Natural killer cell (primary cell): Measurements from ENCODE around the gene GNAS-AS1. TPM values are rescaled to one million over a fixed set of nuclear protein-coding genes. Genes with fewer than 3 reads are reported as not detected.

Experiments used
- ATAC-seq, 3 donors: fragments of 150-1000 bp in 2 of 3; fragments of 200-7000 bp in 1 of 3; cut with Tn5 transposase; 1 replicate in 1 of 3; 2 replicates in 2 of 3; pipeline ENCODE4 v1.10.0; 2021; ENCODE audit warnings: mild to moderate bottlenecking in 2 of 3, moderate library complexity in 2 of 3
- DNase-seq, 2 donors: peaks; one replicate each; pipeline versions ENCODE4 v3.0.0 to v3.0.0-alpha.2; 2013 to 2021; ENCODE audit warnings: mixed read lengths in 1 of 2
- H3K27ac ChIP-seq: one replicate; pipeline ENCODE4 v1.5.1; 2013; ENCODE audit warnings: mild to moderate bottlenecking, low read length
- H3K27me3 ChIP-seq: one replicate; pipeline ENCODE4 v1.6.1; 2013; ENCODE audit warnings: low read length; ENCODE audit not compliant: control insufficient read depth, insufficient read depth
- H3K36me3 ChIP-seq: one replicate; pipeline ENCODE4 v1.6.1; 2013; ENCODE audit warnings: low read length; ENCODE audit not compliant: control insufficient read depth, insufficient read depth
- H3K4me1 ChIP-seq: one replicate; pipeline ENCODE4 v1.6.1; 2013; ENCODE audit warnings: low read length; ENCODE audit not compliant: control insufficient read depth, insufficient read depth
- H3K4me3 ChIP-seq: one replicate; pipeline ENCODE4 v1.5.1; 2013; ENCODE audit warnings: low read length
- H3K9me3 ChIP-seq: one replicate; pipeline ENCODE4 v1.6.1; 2013; ENCODE audit warnings: low read length; ENCODE audit not compliant: control insufficient read depth, insufficient read depth
- H3K27ac Mint-ChIP-seq, 2 donors: one replicate each; pipeline ENCODE4 v1.8.0; 2022; ENCODE audit warnings: mild to moderate bottlenecking in 2 of 2, mixed read lengths in 2 of 2, moderate library complexity in 1 of 2
- H3K27me3 Mint-ChIP-seq, 2 donors: one replicate each; pipeline ENCODE4 v1.8.0; 2022; ENCODE audit warnings: low read depth in 2 of 2, mixed read lengths in 2 of 2
- H3K36me3 Mint-ChIP-seq: one replicate; pipeline ENCODE4 v1.8.0; 2022; ENCODE audit warnings: mixed read lengths
- H3K4me1 Mint-ChIP-seq, 2 donors: one replicate each; pipeline ENCODE4 v1.8.0; 2022; ENCODE audit warnings: mixed read lengths in 2 of 2
- H3K4me3 Mint-ChIP-seq: one replicate; pipeline ENCODE4 v1.8.0; 2022; ENCODE audit warnings: mild to moderate bottlenecking, moderate library complexity, mixed read lengths
- H3K9me3 Mint-ChIP-seq, 2 donors: one replicate each; pipeline ENCODE4 v1.8.0; 2022; ENCODE audit warnings: mixed read lengths in 2 of 2
- CTCF ChIP-seq: fragments of 200-600 bp; IDR thresholded peaks from one replicate; pipeline ENCODE4 v1.8.0; 2022; ENCODE audit warnings: antibody characterized with exemption
- WGBS: methylation state at CpG from one replicate; pipeline ENCODE4 v1.1.7; 2013; ENCODE audit warnings: missing lambda C conversion rate; ENCODE audit not compliant: insufficient coverage; 5-methylcytosine and 5-hydroxymethylcytosine counted together
- intact Hi-C: fragments of 100-400 bp; cut with micrococcal nuclease; formaldehyde crosslinking; loops from one replicate; pipeline ENCODE4 v1.14.2; 2022
- total RNA-seq, 4 donors: library from RNA; stranded (reverse); fragments of 120-200 nt in 1 of 4; gene quantifications; one replicate each; pipeline versions ENCODE4 v1.2.3 to v1.2.4, GENCODE V29; 2013 to 2022

The GNAS-AS1 gene
- total RNA-seq, 3 donors from 2014 or later (not counting 1 experiment from before 2014, with no cell fraction given): 0.60 to 0.66 TPM; not detected in 1

DNA sequence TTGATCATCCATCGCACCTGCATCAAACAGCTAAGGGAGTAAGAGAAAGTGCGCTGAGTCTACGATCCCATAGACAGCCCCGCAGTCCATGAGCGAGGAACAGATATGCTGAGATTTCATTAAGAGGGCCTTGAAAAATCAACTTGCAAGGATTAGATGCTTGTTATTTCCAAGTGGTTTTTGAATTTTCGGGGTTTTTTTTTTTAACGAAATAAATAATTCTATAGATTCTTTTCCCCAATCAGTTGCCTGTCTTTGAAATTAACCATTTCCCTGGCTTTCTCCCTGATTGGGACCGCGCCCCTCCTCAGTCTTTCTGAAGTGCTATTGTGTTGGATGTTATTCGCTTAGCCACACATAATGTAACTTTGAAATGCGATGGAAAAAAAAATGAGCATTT, 48.6 kb downstream of the GNAS-AS1 start:
- Mint-ChIP-seq H3K27ac (no peak overlapping the region), H3K4me3 (no peak overlapping the region), H3K27me3 (peaks cover 8% of the 10 kb centered on the region in 2 donors), H3K4me1 (no peaks in the 10 kb centered on the region), H3K36me3 (no peaks in the 10 kb centered on the region), H3K9me3 (no peaks in the 10 kb centered on the region)
- intact Hi-C loops: no loop called here
- no peak overlapping the region for H3K4me3 ChIP-seq
- H3K36me3 ChIP-seq: no peaks in the 10 kb centered on the region
- ATAC-seq (no peak), DNase-seq (no peak)
- no peak for TF ChIP-seq CTCF
- H3K9me3 ChIP-seq: no peaks in the 10 kb centered on the region
- H3K4me1 ChIP-seq: no peaks in the 10 kb centered on the region
- no peaks in the 10 kb centered on the region for H3K27me3 ChIP-seq
- WGBS: 93% methylated on average over 9 of the region's 11 CpGs
- H3K27ac ChIP-seq: no peak overlapping the region

DNA sequence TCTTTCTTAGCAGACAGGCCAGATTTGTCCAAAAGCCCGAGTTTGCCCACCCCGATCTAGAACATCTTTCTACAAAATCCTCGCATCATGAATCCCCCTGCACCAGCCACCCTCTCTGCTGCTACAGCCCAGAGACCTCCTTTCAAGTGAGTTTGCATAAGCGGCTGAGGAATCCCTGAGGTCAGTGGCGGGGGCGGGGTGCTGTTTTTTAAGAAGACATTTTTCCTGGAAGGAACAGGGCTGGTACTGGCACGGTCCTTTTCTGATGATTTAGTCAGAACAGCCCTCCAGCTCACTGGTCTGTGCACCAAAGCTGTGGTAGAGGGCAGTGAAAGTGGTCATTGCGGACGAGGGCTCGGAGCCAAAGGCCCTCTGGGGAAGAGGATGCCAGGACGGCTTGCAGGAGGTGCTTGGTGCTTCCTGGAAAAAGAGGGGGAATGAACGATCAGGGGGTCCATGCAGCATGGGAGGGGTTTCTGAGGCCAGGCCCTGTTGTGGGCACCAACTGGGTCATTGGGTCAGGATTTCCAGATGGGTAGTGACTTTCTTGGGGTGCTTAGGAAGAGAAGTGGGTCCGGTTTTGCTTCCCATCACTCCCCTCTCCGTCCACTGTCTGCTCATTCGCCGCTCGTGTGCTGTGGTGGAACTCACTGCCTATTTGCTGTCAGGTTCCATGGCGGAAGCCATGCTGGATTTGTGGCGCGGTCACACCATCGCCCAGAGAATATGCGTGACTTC, 50.4 kb downstream of the GNAS-AS1 start:
- intact Hi-C loops: no loop called here
- Mint-ChIP-seq H3K4me3 (no peak overlapping the region), H3K9me3 (no peaks in the 10 kb centered on the region), H3K4me1 (no peaks in the 10 kb centered on the region), H3K36me3 (no peaks in the 10 kb centered on the region), H3K27ac (no peak overlapping the region), H3K27me3 (peaks cover 8% of the 10 kb centered on the region in 2 donors)
- H3K4me3 ChIP-seq: no peak overlapping the region
- H3K4me1 ChIP-seq: no peaks in the 10 kb centered on the region
- ATAC-seq: no peak
- no peaks in the 10 kb centered on the region for H3K36me3 ChIP-seq
- DNase-seq: no peak
- H3K27ac ChIP-seq: no peak overlapping the region
- no peaks in the 10 kb centered on the region for H3K9me3 ChIP-seq
- TF ChIP-seq CTCF: no peak
- WGBS: 73% methylated on average over 22 of the region's 22 CpGs
- no peaks in the 10 kb centered on the region for H3K27me3 ChIP-seq

DNA sequence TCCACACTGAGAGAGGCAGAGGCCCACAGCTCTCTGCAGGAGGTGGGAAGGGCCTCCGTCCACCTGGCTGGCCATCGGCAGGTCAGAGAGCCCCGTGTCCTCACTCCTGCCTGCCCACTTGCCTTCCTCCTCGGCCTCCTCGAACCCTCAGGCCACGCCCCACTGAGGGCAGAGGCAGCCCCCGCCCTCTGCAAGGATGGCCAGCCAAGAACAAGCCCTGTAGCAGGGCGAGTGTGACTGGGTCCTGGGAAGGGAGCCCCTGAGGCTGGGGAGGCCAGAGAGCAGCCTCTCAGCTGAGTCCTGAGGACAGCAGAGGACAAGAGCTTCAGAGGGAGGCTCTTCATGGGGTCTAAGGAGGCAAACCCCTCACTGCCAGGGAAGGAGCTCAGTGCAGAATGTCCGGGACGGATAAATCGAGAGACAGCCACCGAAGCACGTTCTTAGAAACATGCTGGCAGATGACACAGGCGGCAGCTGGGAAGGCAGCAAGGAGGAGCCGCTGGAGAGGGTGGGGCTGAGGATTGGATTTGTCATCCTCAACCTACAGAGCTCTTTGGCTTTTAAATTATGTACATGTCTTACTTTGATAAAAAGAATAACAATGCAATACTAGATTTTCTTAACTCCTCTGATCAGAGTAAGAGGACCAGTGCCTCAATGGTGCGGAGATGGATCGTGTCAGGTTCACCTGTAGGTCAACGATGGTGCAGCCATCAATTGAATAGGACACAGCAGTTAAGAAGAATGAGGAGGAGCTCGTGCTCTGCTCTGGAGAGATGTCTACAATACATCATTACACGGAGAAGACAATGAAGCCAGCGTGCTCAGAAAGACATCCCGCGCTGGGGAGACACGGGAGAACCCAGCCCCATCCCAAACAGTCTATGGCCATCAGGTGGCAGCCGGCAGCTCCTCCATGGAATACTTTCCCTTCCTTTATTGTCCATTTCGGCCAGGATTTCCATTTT, 53.0 kb downstream of the GNAS-AS1 start:
- Mint-ChIP-seq H3K4me1 (no peaks in the 10 kb centered on the region), H3K27ac (no peak overlapping the region), H3K9me3 (no peaks in the 10 kb centered on the region), H3K27me3 (peaks cover 0 to 3% of the 10 kb centered on the region in 2 donors), H3K4me3 (no peak overlapping the region), H3K36me3 (no peaks in the 10 kb centered on the region)
- Histone ChIP-seq H3K27ac (no peak overlapping the region), H3K9me3 (no peaks in the 10 kb centered on the region), H3K36me3 (no peaks in the 10 kb centered on the region), H3K27me3 (no peaks in the 10 kb centered on the region), H3K4me1 (no peaks in the 10 kb centered on the region), H3K4me3 (no peak overlapping the region)
- intact Hi-C loops: no loop called here
- 81% methylated on average over 25 of the region's 26 CpGs for WGBS
- DNase-seq (no peak), ATAC-seq (no peak)
- TF ChIP-seq CTCF: no peak
